ENCODE data around the gene PLD3.

DNA sequence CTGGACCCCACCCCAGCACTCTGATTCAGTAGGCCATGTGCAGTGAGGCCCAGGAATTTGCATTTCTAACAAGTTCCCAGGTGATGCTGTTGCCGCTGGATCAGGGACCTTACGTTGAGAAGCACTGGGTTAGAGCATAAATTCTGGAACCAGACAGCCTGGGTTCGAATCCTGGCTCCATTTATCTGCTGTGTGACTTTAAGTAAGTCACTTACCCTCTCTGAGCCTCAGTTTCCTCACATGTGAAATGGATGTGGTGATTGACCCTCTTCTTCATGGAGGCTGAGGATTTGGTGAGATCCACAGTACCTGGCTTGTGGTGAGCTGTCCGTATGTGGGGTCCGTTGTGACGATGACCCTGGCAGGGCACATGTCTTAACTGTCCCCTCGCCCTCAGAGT, 25.6 kb downstream of the PLD3 start:
- TF ChIP-seq, protein P1, sequence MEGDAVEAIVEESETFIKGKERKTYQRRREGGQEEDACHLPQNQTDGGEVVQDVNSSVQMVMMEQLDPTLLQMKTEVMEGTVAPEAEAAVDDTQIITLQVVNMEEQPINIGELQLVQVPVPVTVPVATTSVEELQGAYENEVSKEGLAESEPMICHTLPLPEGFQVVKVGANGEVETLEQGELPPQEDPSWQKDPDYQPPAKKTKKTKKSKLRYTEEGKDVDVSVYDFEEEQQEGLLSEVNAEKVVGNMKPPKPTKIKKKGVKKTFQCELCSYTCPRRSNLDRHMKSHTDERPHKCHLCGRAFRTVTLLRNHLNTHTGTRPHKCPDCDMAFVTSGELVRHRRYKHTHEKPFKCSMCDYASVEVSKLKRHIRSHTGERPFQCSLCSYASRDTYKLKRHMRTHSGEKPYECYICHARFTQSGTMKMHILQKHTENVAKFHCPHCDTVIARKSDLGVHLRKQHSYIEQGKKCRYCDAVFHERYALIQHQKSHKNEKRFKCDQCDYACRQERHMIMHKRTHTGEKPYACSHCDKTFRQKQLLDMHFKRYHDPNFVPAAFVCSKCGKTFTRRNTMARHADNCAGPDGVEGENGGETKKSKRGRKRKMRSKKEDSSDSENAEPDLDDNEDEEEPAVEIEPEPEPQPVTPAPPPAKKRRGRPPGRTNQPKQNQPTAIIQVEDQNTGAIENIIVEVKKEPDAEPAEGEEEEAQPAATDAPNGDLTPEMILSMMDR (IDR thresholded peaks at IDR 0.05; ENCODE audit: low read depth, low read length, poor library complexity, severe bottlenecking), result no peak
- no peak for TF ChIP-seq EZH2phosphoT487 (IDR thresholded peaks at IDR 0.05; ENCODE audit: borderline replicate concordance, low read length)
